NCI-H1092 treated with DMSO at 0.1 percent for 48 hours (cell line): Measurements from ENCODE around the gene CYP17A1.

Experiments used
- DNase-seq: peaks from one replicate; lab custom pipeline; 2025; lab: John Stamatoyannopoulos, UW

CYP17A1 gene

GRCh38 chr10:102804382-102805055 lies 32.7 kb downstream of the CYP17A1 start:
- no peak for DNase-seq

GRCh38 chr10:102802920-102803534 lies 34.2 kb downstream of the CYP17A1 start:
- no peak for DNase-seq

GRCh38 chr10:102801978-102802377 lies 35.2 kb downstream of the CYP17A1 start:
- DNase-seq: no peak

GRCh38 chr10:102801496-102801895 lies 35.7 kb downstream of the CYP17A1 start:
- DNase-seq: no peak

GRCh38 chr10:102800611-102801335 lies 36.4 kb downstream of the CYP17A1 start:
- DNase-seq: no peak

- no peak for DNase-seq
Observed at GRCh38 chr10:102799691-102800471, 37.3 kb downstream of the CYP17A1 start.

- no peak for DNase-seq
Observed at GRCh38 chr10:102796407-102797176, 40.6 kb downstream of the CYP17A1 start.

GRCh38 chr10:102795453-102796406 lies 41.5 kb downstream of the CYP17A1 start:
- DNase-seq: no peak

- DNase-seq: no peak
Observed at GRCh38 chr10:102791754-102792395, 45.3 kb downstream of the CYP17A1 start.

GRCh38 chr10:102785818-102786217 lies 51.4 kb downstream of the CYP17A1 start:
- DNase-seq: no peak

- DNase-seq: no peak
Observed at GRCh38 chr10:102783568-102783967, 53.6 kb downstream of the CYP17A1 start.

- DNase-seq: no peak
Observed at GRCh38 chr10:102782673-102783551, 54.3 kb downstream of the CYP17A1 start.

- no peak for DNase-seq
Observed at GRCh38 chr10:102781921-102782557, 55.2 kb downstream of the CYP17A1 start.

- no peak for DNase-seq
Observed at GRCh38 chr10:102781090-102781920, 55.9 kb downstream of the CYP17A1 start.
